Keratinocyte (primary cell): ENCODE measurements around the gene SIMC1.

ENCODE experiments used
- EZH2 ChIP-seq: IDR thresholded peaks from one replicate; pipeline ENCODE4 v1.6.1; 2012; ENCODE audit warnings: inconsistent platforms, mild to moderate bottlenecking, low read length, moderate library complexity
- TF ChIP-seq, protein P1 (sequence below), 3 experiments: IDR thresholded peaks in 1 of 3; conservative IDR thresholded peaks in 1 of 3; optimal IDR thresholded peaks in 1 of 3; 2 replicates in 2 of 3; 3 replicates in 1 of 3; pipeline versions ENCODE3 to v1.5.1; 2011; ENCODE audit warnings: low read length in 3 of 3, mild to moderate bottlenecking in 3 of 3, moderate library complexity in 2 of 3, control low read depth in 1 of 3, inconsistent platforms in 1 of 3; ENCODE audit not compliant: insufficient read depth in 2 of 3; ENCODE audit errors: extremely low read depth in 1 of 3

DNA sequence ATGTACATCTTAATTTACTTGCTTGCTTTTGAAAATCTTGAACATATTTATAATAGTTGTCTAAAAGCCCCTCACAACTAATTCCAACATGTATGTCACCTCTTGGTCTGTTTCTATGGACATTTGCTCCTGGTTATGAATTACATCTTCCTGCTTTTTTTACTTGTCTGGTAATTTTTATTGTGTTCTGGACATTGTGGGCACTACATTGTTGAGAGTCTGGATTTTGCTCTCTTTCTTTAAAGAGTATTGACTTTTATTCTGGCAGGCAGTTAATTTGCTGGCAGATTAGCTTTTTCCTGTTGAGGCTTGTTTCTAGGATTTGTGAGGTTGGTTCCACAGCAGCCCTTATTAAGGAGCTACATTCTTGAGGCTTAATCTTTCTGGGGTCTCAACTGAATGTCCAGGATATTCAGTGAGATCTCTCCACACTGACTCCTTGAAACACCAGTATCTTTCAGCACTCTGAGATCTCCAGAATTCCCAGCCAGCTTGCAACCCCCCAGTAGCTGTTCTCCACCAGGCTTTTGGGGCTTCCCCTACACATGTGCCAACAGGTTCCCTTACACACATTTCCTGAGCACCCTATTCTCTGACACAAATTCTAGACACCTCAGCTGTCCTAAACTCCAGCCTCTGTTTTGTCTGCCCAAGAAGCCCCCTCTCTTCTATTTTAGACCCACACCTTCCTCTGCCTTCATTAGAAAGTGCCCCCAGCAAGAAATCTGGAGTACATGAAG lies 96.0 kb downstream of the SIMC1 start:
- TF ChIP-seq, protein P1, sequence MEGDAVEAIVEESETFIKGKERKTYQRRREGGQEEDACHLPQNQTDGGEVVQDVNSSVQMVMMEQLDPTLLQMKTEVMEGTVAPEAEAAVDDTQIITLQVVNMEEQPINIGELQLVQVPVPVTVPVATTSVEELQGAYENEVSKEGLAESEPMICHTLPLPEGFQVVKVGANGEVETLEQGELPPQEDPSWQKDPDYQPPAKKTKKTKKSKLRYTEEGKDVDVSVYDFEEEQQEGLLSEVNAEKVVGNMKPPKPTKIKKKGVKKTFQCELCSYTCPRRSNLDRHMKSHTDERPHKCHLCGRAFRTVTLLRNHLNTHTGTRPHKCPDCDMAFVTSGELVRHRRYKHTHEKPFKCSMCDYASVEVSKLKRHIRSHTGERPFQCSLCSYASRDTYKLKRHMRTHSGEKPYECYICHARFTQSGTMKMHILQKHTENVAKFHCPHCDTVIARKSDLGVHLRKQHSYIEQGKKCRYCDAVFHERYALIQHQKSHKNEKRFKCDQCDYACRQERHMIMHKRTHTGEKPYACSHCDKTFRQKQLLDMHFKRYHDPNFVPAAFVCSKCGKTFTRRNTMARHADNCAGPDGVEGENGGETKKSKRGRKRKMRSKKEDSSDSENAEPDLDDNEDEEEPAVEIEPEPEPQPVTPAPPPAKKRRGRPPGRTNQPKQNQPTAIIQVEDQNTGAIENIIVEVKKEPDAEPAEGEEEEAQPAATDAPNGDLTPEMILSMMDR (optimal IDR thresholded peaks at IDR 0.05 in 1 of 3, IDR thresholded peaks at IDR 0.05 in 1 of 3, conservative IDR thresholded peaks at IDR 0.05 in 1 of 3; ENCODE audit: extremely low read depth in 1 of 3, insufficient read depth in 2 of 3, low read length in 3 of 3), result no peak
- TF ChIP-seq EZH2, result no peak
